Measurements from ENCODE around the gene ELK4. TPM values are rescaled to one million over a fixed set of nuclear protein-coding genes. Genes with fewer than 3 reads are reported as not detected.
"Not testable (repeated sequence)": the region's sequence is repeated elsewhere in the genome, so short reads cannot be mapped to it uniquely, and the experiment has no call there.

The ELK4 gene
- total RNA-seq, 1 experiment from 2014 or later: 32.4 TPM

DNA sequence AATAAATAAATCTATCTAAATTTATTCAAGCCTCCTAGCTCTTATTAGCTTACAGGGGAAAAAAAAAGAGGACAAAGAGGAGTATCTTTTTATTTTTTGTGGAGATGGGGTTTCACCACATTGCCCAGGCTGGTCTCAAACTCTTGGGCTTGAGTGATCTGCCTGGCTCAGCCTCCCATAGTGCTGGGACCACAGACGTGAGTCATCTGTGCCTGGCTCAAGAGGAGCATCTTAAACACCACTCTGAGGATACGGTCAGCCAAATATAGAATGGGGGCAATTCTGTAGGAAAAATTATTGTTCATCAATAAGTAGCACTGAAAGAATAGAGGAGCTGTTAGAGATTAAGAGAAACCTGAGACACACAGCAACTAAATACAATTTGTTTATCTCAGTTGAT is 24.4 kb upstream of the ELK4 start:
- Histone ChIP-seq H3K27me3 (no peaks in the 10 kb centered on the region), H3K9me3 (replicated peaks) (no peaks in the 10 kb centered on the region), H3K4me3 (no peak overlapping the region), H3K27ac (no peak overlapping the region), H3K4me1 (no peaks in the 10 kb centered on the region), H3K36me3 (no peaks in the 10 kb centered on the region)
- no peak for DNase-seq

DNA sequence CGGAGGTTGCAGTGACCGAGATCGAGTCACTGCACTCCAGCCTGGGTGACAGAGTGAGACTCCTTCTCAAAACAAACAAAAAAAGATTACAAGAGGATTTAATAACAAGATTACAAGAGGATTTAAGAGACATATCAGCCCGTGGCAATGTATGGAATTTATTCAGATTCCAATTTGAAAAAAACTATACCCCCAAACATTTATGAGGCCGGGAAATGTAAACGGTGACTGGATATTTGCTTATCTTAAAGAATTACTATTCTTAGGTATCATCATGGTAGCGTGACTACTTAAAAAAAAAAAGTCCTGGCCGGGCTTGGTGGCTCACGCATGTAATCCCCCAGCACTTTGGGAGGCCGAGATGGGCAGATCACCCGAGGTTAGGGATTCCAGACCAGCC is 21.2 kb upstream of the ELK4 start:
- no peak for DNase-seq
- Histone ChIP-seq H3K9me3 (replicated peaks) (no peaks in the 10 kb centered on the region), H3K4me1 (peaks cover 7% of the 10 kb centered on the region), H3K4me3 (no peak overlapping the region), H3K27me3 (no peaks in the 10 kb centered on the region), H3K36me3 (no peaks in the 10 kb centered on the region), H3K27ac (no peak overlapping the region)

DNA sequence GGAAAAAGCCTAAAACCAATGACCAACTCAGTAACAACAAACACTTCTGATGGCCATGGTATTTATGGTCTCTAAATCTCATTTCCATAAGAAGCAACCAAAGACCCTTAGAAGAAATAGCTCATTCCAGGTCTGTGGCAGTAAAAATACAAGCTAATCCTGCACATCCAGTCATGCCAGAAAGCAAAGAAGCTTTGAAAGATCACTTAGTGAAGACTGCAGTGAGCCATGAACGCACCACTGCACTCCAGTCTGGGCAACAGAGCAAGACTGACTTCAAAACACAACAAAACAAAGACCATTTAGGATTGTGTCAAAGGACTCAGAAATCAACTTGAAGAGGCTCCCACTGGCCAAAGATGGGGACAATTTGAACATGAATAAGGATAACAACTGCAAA is 18.4 kb upstream of the ELK4 start:
- Histone ChIP-seq H3K27me3 (no peaks in the 10 kb centered on the region), H3K27ac (no peak overlapping the region), H3K4me3 (no peak overlapping the region), H3K9me3 (replicated peaks) (no peaks in the 10 kb centered on the region), H3K4me1 (peaks cover 14% of the 10 kb centered on the region), H3K36me3 (no peaks in the 10 kb centered on the region)
- no peak for DNase-seq

DNA sequence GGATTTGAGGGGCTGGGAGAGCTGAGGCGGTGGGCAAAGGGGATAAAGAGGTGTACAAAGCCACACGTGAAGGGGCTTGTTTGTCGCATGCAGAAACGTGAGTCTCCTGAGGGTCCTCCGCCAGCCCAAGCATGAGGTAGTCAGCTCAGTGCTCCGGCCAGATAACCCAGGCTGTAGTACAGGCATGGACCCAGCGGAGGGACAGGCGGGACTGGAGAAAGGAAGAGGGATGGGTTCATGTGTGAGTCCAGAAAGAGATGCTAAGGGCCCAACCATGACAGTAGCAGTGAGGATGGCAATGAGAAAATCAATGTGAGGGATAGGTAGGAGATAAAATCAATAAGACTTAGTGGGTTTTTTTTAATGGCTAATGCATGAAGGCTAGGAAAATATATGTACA is 13.7 kb upstream of the ELK4 start:
- no peak for DNase-seq
- peaks cover 14% of the 10 kb centered on the region for H3K4me1 ChIP-seq
- no peak overlapping the region for H3K4me3 ChIP-seq
- H3K36me3 ChIP-seq: no peaks in the 10 kb centered on the region
- H3K9me3 ChIP-seq (replicated peaks): no peaks in the 10 kb centered on the region
- no peaks in the 10 kb centered on the region for H3K27me3 ChIP-seq
- no peak overlapping the region for H3K27ac ChIP-seq

DNA sequence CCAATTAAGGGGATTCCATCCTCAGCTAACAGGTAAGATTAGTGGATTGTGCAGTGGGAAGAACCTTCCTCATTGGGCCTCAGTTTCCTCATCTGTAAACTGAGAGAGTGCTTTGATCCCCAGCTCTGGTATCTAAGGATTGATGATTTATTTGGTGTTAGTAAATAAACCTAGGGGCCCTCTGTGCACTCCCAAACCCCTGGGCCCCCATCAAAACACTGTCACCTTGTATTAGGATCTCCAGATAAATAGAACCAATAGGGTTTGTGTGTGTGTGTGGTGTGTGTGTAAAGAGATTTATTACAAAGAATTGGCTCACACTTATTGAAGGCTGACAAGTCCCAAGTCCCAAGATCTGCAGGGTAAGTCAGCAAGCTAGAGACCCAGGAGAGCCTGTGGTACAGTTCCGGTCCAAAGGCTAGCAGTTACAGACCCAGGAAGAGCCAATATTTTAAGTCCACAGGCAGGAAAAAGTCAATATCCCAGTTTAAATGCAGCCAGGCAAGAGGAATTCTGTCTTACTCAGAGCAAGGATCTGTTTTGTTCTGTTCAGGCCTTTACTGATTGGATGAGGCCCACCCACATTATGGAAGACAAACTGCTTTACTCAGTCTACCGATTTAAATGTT is 11.0 kb upstream of the ELK4 start:
- no peaks in the 10 kb centered on the region for H3K9me3 ChIP-seq (replicated peaks)
- no peaks in the 10 kb centered on the region for H3K27me3 ChIP-seq
- peaks cover 4% of the 10 kb centered on the region; the same call in 1 of the 2 replicates for H3K4me1 ChIP-seq
- H3K36me3 ChIP-seq: no peaks in the 10 kb centered on the region
- DNase-seq: no peak
- H3K4me3 ChIP-seq: no peak overlapping the region
- H3K27ac ChIP-seq: no peak overlapping the region

DNA sequence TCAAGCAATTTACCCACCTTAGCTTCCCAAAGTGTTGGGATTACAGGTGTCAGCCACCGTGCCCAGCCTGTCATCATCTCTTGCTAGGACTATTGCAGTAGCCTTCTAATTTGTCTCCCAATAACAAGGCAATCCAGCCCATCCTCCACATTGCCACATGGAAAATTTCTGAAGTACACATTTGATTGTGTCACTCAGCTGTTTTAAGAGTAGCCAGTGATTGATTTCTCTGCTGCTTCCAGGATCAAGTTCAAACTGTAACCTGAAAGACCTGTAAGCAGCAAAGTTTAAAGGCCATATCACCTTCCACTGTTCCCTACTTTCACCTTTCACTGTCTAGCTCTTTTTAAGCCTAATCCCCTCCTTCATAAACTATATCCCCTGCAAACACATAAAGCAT is 7.8 kb upstream of the ELK4 start:
- H3K4me3 ChIP-seq: no peak overlapping the region
- H3K27me3 ChIP-seq: no peaks in the 10 kb centered on the region
- H3K36me3 ChIP-seq: no peaks in the 10 kb centered on the region
- H3K9me3 ChIP-seq (replicated peaks): no peaks in the 10 kb centered on the region
- no peak overlapping the region for H3K27ac ChIP-seq
- H3K4me1 ChIP-seq: no peaks in the 10 kb centered on the region
- DNase-seq: no peak

DNA sequence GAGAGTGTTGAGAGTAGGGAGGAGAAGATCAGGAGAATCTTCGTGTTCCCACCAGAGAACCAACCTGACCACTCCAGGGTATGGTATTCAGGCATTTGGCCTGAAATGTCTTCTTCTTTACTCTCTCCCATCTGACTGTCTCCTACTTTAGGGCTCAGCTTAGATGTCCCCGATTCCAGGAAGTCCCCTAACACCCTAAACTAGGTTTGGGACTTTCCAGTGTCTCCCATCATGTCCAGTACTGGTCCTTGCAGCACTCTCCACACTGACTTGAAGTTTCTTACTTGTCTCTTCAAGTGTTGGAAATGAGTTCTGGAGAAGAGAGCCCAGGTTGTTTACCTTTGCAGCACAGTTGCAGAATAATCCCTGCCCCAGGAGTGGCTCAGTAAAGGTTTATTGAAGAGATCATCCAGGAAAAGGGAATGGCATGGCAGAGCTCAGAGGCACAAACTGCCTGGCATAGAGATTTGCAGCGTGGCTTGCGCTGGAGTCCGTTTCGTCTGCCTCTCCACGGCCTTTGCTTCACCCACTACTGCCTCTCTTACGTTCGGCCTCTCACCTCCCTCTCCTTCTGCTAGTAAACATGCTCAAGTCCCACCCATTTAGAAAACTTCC is 6.2 kb upstream of the ELK4 start:
- Histone ChIP-seq H3K4me3 (no peak overlapping the region), H3K9me3 (replicated peaks) (no peaks in the 10 kb centered on the region), H3K4me1 (0 out of 2 replicates have a peak, but pooled peaks cover under 1% of the 10 kb centered on the region), H3K27ac (no peak overlapping the region), H3K36me3 (no peaks in the 10 kb centered on the region), H3K27me3 (no peaks in the 10 kb centered on the region)
- no peak for DNase-seq

DNA sequence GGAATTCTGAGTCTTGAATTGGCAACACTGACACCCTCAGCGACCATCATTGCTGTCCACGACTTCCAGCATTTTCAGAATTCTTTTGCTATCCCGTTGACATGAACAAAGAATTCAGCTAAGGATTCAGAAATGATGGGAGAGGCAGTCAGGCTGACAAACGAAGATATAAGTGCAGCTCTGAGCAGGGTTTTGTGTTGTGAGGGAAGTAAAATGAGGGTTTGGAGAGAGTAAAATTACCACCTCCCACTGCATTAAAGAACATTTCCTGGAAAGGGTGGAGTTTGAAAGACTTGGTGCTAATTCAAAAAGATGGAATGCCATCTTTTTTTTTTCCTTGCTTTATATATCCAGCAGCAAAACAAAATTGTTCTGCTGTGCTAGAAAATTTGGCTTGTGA is 4.9 kb upstream of the ELK4 start:
- no peaks in the 10 kb centered on the region for H3K27me3 ChIP-seq
- no peaks in the 10 kb centered on the region for H3K36me3 ChIP-seq
- no peak overlapping the region for H3K27ac ChIP-seq
- H3K4me3 ChIP-seq: no peak overlapping the region
- H3K4me1 ChIP-seq: 0 out of 2 replicates have a peak, but pooled peaks cover 5% of the 10 kb centered on the region
- no peak for DNase-seq
- H3K9me3 ChIP-seq (replicated peaks): no peaks in the 10 kb centered on the region

DNA sequence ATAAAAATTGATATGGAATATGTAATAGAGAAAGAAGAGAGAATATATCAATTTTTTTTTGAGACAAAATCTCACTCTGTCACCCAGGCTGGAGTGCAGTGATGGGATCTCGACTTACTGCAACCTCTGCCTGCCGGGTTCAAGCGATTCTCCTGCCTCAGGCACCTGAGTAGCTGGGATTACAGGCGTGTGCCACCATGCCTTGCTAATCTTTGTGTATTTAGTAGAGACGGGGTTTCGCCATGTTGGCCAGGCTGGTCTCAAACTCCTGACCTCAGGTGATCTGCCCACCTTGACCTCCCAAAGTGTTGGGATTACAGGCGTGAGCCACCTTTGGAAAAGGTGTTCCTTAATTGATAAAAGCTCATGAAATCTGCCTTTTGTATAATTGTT is 4.3 kb upstream of the ELK4 start:
- not testable (repeated sequence) for H3K27me3 ChIP-seq; H3K4me3 ChIP-seq; H3K27ac ChIP-seq; H3K4me1 ChIP-seq; H3K36me3 ChIP-seq; DNase-seq; H3K9me3 ChIP-seq (replicated peaks)

DNA sequence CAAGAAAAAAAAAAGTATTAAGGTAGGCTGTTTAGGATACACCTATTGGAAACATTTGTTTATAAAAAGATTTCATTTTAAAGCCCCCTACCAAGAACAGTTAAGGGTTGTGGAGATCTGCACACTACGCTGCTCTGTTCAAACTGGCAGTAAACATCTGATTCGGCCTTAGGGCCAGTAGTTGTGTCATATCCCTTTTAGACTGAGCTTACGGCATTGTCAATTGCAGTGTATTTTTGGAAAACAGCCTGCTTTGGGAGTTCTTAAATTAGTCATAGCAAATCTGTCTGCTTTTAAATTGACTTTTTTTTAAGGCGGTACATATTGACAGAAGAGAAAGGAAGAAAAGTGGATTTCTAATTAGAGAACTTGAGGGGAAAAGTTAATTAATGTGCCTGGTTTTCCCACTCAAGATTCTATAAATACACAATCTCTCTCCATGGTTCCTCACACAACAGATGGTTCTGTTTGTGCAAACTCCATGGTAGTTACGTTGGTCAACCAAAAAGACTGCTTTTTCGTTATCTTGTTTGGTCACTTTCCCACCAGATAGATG is 1.7 kb upstream of the ELK4 start:
- Histone ChIP-seq H3K4me1 (peaks cover 13% of the 10 kb centered on the region; the same call in 1 of the 2 replicates), H3K36me3 (no peaks in the 10 kb centered on the region), H3K4me3 (no peak overlapping the region), H3K27me3 (no peaks in the 10 kb centered on the region), H3K9me3 (replicated peaks) (no peaks in the 10 kb centered on the region), H3K27ac (no peak overlapping the region)
- DNase-seq: no peak

DNA sequence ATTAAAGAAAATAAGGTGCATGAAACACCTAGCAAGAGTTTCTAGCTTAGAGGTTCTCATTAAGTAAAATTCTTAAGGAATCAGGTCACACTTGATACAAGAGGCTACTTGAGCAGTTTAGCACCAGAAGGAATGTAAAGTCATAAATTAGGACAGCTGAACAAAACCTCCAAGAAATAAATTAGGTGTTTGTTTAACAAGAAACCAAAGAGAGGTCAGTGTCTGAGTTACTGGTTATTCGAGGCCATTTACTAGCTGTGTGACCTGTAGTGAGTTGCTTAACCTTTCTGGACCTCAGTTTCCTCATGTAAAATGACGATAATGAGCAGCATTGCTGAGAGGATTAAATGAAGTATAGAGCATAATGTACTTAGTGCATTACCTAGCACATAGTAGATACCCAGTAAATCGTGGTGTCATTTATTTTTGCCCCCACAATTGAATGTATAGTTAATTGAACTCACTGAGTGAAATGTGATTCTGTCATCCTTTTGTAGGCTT is 908 bp upstream of the ELK4 start:
- Histone ChIP-seq H3K9me3 (replicated peaks) (no peaks in the 10 kb centered on the region), H3K27ac (no peak overlapping the region), H3K4me1 (peaks cover 13% of the 10 kb centered on the region; the same call in 1 of the 2 replicates), H3K27me3 (no peaks in the 10 kb centered on the region), H3K36me3 (no peaks in the 10 kb centered on the region), H3K4me3 (peak overlapping the region; percentile 91)
- no peak for DNase-seq

DNA sequence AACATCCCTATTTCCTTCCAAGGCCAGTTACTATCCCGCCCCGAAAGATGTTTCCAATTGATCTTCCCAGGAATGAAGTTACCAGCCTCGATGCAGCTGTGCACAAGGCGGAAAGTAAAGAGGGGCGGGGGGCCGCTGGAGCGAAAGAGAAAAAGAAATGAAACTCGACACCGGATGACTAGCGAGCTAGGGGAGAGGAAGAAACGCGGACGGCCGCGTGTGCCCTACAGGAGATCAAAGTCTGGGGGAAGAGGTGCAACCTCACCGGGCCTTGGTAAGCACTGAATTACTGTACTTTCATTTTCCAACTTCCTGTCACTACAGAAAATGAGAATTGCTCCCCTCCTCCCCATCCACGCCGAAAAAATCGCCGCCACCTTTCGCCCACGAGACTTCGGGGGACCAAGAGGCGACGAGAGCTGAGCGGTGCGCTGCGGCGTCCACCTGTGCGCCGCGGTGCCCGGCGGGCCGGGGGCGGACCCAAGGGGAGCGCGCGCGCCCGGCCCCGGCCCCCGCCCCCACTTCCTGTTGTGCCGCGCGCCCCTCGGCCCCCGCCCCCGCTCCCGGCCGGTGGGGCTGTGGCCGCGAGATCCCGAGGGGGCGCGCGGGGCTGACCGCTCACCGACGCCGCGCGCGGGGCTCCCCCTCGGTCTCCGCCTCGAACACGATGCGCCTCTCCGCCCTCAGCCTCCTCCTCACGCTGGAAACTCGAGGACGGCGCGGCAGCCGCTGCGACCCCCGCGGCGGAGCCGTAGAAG is 622 bp downstream of the ELK4 start:
- Histone ChIP-seq H3K27ac (peak overlapping the region; percentile 91), H3K4me3 (peak overlapping the region; percentile 91), H3K36me3 (0 out of 2 replicates have a peak, but pooled peaks cover 2% of the 10 kb centered on the region), H3K27me3 (no peaks in the 10 kb centered on the region), H3K9me3 (replicated peaks) (no peaks in the 10 kb centered on the region), H3K4me1 (peaks cover 13% of the 10 kb centered on the region; the same call in 1 of the 2 replicates)
- peak; percentile 82 to 92 for DNase-seq

DNA sequence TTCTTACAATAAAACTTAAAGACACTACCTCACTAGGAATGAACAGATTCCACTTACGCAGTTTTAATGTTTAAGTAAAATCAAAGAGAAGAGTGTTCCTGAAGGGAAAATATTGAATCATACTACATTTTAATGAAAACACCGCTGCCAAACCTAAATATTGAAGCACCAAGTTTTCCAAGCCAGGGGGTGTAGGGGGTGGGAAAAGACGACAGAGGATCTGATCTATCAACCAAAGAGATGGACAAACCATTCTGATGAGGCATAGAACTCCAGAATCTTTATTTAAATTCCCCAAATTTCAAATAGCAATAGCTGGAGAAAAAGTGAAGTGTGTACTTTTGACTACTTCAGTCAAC is 1.2 kb downstream of the ELK4 start:
- no peaks in the 10 kb centered on the region for H3K9me3 ChIP-seq (replicated peaks)
- H3K4me1 ChIP-seq: peaks cover 13% of the 10 kb centered on the region; the same call in 1 of the 2 replicates
- H3K36me3 ChIP-seq: 0 out of 2 replicates have a peak, but pooled peaks cover 2% of the 10 kb centered on the region

DNA sequence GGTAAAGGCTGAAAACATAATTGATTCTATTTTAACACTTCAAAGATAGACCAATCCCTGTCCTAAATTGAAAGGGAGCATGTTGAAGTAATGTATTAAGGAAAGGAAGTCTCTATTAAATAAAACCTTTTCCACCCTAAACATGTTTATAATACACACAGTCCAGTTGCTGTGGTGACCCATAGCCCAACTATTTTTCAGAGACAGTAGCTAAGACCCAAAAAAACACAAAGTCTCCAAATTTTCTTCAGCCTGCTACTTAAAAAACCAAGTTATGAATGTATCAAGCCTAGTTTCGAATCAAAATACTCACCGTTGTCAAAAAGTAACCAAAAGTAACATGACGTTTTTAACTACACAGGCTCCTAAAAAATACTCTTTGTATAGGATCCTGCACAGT is 1.6 kb downstream of the ELK4 start:
- Histone ChIP-seq H3K4me1 (peaks cover 13% of the 10 kb centered on the region; the same call in 1 of the 2 replicates), H3K4me3 (peak overlapping the region; percentile 91), H3K36me3 (0 out of 2 replicates have a peak, but pooled peaks cover 2% of the 10 kb centered on the region), H3K27me3 (no peaks in the 10 kb centered on the region), H3K27ac (peak overlapping the region; percentile 91), H3K9me3 (replicated peaks) (no peaks in the 10 kb centered on the region)
- no peak for DNase-seq

More for the DNA sequence above, 1.2 kb downstream of the ELK4 start:
- DNase-seq: no peak
- Histone ChIP-seq H3K27me3 (no peaks in the 10 kb centered on the region), H3K4me3 (peak overlapping the region; percentile 91), H3K27ac (peak overlapping the region; percentile 91)

DNA sequence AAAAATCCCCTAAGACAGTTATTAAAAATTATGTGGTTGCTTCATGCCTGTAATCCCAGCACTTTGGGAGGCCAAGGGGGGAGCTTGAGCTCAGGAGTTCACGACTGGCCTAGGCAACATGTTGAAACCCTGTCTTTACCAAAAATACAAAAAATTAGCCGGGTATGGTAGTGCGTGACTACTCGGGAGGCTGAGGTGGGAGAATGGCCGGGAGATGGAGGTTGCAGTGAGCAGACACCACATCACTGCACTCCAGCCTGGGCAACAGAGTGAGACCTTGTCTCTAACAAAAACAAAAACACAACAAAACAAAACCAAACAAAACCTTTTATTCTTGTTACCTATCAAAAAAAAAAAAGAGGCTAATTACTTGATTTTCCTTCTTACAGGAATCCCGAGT is 2.1 kb downstream of the ELK4 start:
- H3K9me3 ChIP-seq (replicated peaks): no peaks in the 10 kb centered on the region
- DNase-seq: no peak
- H3K4me3 ChIP-seq: no peak overlapping the region
- H3K27me3 ChIP-seq: no peaks in the 10 kb centered on the region
- peaks cover 13% of the 10 kb centered on the region; the same call in 1 of the 2 replicates for H3K4me1 ChIP-seq
- no peak overlapping the region for H3K27ac ChIP-seq
- H3K36me3 ChIP-seq: 0 out of 2 replicates have a peak, but pooled peaks cover 2% of the 10 kb centered on the region

Measured in SJCRH30 (cell line).